Upper lobe of left lung (tissue), 6 donors: ENCODE results near the gene PAX7. TPM values are rescaled to one million over a fixed set of nuclear protein-coding genes. Genes with fewer than 3 reads are reported as not detected.

ENCODE experiments used
- ATAC-seq, 2 donors: fragments of 200-7000 bp; cut with Tn5 transposase; one replicate each; pipeline ENCODE4 v1.9.1; 2022; ENCODE audit warnings: mild to moderate bottlenecking in 2 of 2, moderate library complexity in 2 of 2; ENCODE audit not compliant: low FRiP score in 2 of 2
- DNase-seq, 2 donors: peaks; one replicate each; pipeline ENCODE4 v3.0.0-alpha.2; 2019 to 2020
- H3K27ac ChIP-seq, 4 donors: fragments of 200-600 bp; sonication (generic); one replicate each; pipeline ENCODE4 v1.5.1; 2016 to 2019
- H3K27me3 ChIP-seq, 4 donors: fragments of 200-600 bp; sonication (generic); one replicate each; pipeline ENCODE4 v1.5.1; 2017 to 2019
- H3K36me3 ChIP-seq, 4 donors: fragments of 200-600 bp; sonication (generic); one replicate each; pipeline ENCODE4 v1.5.1; 2016 to 2019
- H3K4me1 ChIP-seq, 4 donors: fragments of 200-600 bp; sonication (generic); one replicate each; pipeline ENCODE4 v1.5.1; 2018 to 2019
- H3K4me3 ChIP-seq, 4 donors: fragments of 200-600 bp; sonication (generic); one replicate each; pipeline ENCODE4 v1.5.1; 2017 to 2019; ENCODE audit warnings: mild to moderate bottlenecking in 2 of 4, moderate library complexity in 1 of 4
- H3K9me3 ChIP-seq, 4 donors: fragments of 200-600 bp; sonication (generic); one replicate each; pipeline ENCODE4 v1.5.1; 2018 to 2019
- EP300 ChIP-seq, 4 donors: sonication (generic); formaldehyde crosslinking; IDR thresholded peaks; one replicate each; pipeline ENCODE4 v1.5.1; 2017; ENCODE audit warnings: antibody characterized with exemption in 4 of 4, control low read depth in 2 of 4
- POLR2A ChIP-seq, 4 donors: fragments of 450-650 bp; IDR thresholded peaks; one replicate each; pipeline ENCODE4 v1.5.1; 2016 to 2017; ENCODE audit warnings: antibody characterized with exemption in 4 of 4, mild to moderate bottlenecking in 2 of 4
- POLR2AphosphoS5 ChIP-seq, 2 donors: sonication (generic); formaldehyde crosslinking; IDR thresholded peaks; one replicate each; pipeline ENCODE4 v1.5.1; 2017; ENCODE audit warnings: antibody characterized with exemption in 2 of 2
- WGBS, 2 donors: methylation state at CpG; one replicate each; pipeline ENCODE4 v1.1.5; 2017 to 2018; 5-methylcytosine and 5-hydroxymethylcytosine counted together
- total RNA-seq, 6 donors: library from RNA; depleted of rRNA in 4 of 6; stranded (reverse); fragments of >200 nt in 4 of 6; gene quantifications; one replicate each; pipeline versions ENCODE4 v1.1.0 to v1.2.1, GENCODE V29; 2016 to 2021
- TF ChIP-seq, protein P1 (sequence below), 6 experiments: fragments of 450-650 bp in 4 of 6; fragments of 200-600 bp in 2 of 6; sonication (generic) in 2 of 6; IDR thresholded peaks; one replicate each; pipeline ENCODE4 v1.5.1; 2016 to 2019; ENCODE audit warnings: antibody characterized with exemption in 6 of 6
- donor health status: DM: no; HTN: no; CAD: no; lungs with moderate emphysema.
- donor health status: DM: no; HTN: yes; CAD: no; lungs with severe emphysema.

Gene PAX7
- total RNA-seq, 6 donors from 2014 or later: not detected

- no peak overlapping the region for H3K4me3 ChIP-seq
- WGBS, 2 donors: 95 to 100% methylated on average over 1 of the region's 1 CpG
- DNase-seq (no peak), ATAC-seq (no peak)
- H3K4me1 ChIP-seq: no peaks in the 10 kb centered on the region
- no peaks in the 10 kb centered on the region for H3K36me3 ChIP-seq
- no peaks in the 10 kb centered on the region for H3K27me3 ChIP-seq
- H3K27ac ChIP-seq: no peak overlapping the region
- H3K9me3 ChIP-seq: no peaks in the 10 kb centered on the region
- TF ChIP-seq, protein P1, sequence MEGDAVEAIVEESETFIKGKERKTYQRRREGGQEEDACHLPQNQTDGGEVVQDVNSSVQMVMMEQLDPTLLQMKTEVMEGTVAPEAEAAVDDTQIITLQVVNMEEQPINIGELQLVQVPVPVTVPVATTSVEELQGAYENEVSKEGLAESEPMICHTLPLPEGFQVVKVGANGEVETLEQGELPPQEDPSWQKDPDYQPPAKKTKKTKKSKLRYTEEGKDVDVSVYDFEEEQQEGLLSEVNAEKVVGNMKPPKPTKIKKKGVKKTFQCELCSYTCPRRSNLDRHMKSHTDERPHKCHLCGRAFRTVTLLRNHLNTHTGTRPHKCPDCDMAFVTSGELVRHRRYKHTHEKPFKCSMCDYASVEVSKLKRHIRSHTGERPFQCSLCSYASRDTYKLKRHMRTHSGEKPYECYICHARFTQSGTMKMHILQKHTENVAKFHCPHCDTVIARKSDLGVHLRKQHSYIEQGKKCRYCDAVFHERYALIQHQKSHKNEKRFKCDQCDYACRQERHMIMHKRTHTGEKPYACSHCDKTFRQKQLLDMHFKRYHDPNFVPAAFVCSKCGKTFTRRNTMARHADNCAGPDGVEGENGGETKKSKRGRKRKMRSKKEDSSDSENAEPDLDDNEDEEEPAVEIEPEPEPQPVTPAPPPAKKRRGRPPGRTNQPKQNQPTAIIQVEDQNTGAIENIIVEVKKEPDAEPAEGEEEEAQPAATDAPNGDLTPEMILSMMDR (IDR thresholded peaks at IDR 0.05): no peak
- TF ChIP-seq POLR2AphosphoS5 (IDR thresholded peaks at IDR 0.05) (no peak), POLR2A (IDR thresholded peaks at IDR 0.05) (no peak), EP300 (IDR thresholded peaks at IDR 0.05) (no peak)
Observed at GRCh38 chr1:18608534-18608933, 22.1 kb upstream of the PAX7 start.

DNA sequence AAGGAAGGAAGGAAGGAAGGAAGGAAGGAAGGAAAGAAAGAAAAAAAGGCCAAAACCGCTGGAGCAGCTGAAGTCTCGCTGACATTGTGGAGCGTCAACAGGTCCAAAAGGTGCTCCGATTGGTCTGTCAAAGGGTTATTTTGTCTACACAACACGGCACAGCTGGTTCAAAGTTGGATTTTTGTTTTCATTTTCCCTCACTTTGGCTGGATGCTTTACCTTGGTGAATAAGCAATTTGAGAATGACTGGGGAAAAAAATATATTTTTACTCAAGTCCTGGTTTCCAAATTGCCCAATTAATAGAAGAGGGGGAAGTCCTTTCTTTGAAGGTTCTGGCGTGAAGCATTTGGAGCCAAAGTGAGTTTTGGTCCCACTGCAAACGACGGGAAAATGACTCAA lies 19.3 kb upstream of the PAX7 start:
- Histone ChIP-seq H3K27me3 (no peaks in the 10 kb centered on the region), H3K4me3 (no peak overlapping the region), H3K36me3 (no peaks in the 10 kb centered on the region), H3K27ac (no peak overlapping the region), H3K9me3 (no peaks in the 10 kb centered on the region), H3K4me1 (no peaks in the 10 kb centered on the region)
- DNase-seq (no peak), ATAC-seq (no peak)
- 63 to 64% methylated on average over 8 of the region's 8 CpGs for WGBS, 2 donors
- TF ChIP-seq EP300 (IDR thresholded peaks at IDR 0.05) (no peak), POLR2AphosphoS5 (IDR thresholded peaks at IDR 0.05) (no peak), POLR2A (IDR thresholded peaks at IDR 0.05) (no peak)
- TF ChIP-seq, protein P1 (IDR thresholded peaks at IDR 0.05): no peak

- Histone ChIP-seq H3K27ac (no peak overlapping the region), H3K27me3 (no peaks in the 10 kb centered on the region), H3K4me3 (no peak overlapping the region), H3K36me3 (no peaks in the 10 kb centered on the region), H3K9me3 (no peaks in the 10 kb centered on the region), H3K4me1 (no peaks in the 10 kb centered on the region)
- 27 to 28% methylated on average over 8 of the region's 8 CpGs for WGBS, 2 donors
- DNase-seq: no peak
- ATAC-seq: no peak
- TF ChIP-seq POLR2A (IDR thresholded peaks at IDR 0.05): no peak
- TF ChIP-seq, protein P1 (IDR thresholded peaks at IDR 0.05): no peak
Observed at GRCh38 chr1:18612073-18612472, 18.6 kb upstream of the PAX7 start.

GRCh38 chr1:18614069-18614735 lies 16.4 kb upstream of the PAX7 start:
- TF ChIP-seq EP300 (IDR thresholded peaks at IDR 0.05) (no peak), POLR2AphosphoS5 (IDR thresholded peaks at IDR 0.05) (no peak), POLR2A (IDR thresholded peaks at IDR 0.05) (no peak)
- TF ChIP-seq, protein P1 (IDR thresholded peaks at IDR 0.05): no peak
- H3K4me3 ChIP-seq: no peak overlapping the region
- WGBS, 2 donors: 72 to 73% methylated on average over 7 of the region's 7 CpGs
- no peak overlapping the region for H3K27ac ChIP-seq
- no peaks in the 10 kb centered on the region for H3K27me3 ChIP-seq
- no peaks in the 10 kb centered on the region for H3K4me1 ChIP-seq
- DNase-seq (no peak), ATAC-seq (no peak)
- H3K36me3 ChIP-seq: no peaks in the 10 kb centered on the region
- no peaks in the 10 kb centered on the region for H3K9me3 ChIP-seq
